ENCODE measurements around the gene ABHD4.

DNA sequence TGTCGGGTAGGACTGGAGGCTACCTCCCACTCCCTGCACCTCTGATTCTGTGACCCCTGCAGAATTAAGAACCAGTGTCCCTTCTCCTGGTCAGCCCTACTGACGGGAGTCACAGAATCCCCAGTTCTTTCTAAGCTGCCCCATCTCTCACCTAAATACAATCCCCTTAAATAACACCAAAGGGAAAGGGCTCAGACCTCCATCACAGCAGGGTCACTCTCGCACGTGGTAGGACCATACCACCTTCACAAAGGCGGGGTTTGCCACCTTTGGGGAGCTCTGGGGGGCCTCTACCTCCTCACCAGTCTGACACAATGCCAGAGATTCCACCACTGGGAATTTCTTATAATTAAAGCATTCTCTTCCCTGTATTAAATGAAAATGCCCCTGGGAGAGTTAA is 44.7 kb upstream of the ABHD4 start:
- TF ChIP-seq, protein P1, sequence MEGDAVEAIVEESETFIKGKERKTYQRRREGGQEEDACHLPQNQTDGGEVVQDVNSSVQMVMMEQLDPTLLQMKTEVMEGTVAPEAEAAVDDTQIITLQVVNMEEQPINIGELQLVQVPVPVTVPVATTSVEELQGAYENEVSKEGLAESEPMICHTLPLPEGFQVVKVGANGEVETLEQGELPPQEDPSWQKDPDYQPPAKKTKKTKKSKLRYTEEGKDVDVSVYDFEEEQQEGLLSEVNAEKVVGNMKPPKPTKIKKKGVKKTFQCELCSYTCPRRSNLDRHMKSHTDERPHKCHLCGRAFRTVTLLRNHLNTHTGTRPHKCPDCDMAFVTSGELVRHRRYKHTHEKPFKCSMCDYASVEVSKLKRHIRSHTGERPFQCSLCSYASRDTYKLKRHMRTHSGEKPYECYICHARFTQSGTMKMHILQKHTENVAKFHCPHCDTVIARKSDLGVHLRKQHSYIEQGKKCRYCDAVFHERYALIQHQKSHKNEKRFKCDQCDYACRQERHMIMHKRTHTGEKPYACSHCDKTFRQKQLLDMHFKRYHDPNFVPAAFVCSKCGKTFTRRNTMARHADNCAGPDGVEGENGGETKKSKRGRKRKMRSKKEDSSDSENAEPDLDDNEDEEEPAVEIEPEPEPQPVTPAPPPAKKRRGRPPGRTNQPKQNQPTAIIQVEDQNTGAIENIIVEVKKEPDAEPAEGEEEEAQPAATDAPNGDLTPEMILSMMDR (IDR thresholded peaks at IDR 0.05; ENCODE audit: low read depth, low read length), result no peak
- TF ChIP-seq EZH2phosphoT487 (IDR thresholded peaks at IDR 0.05; ENCODE audit: low read depth), result no peak

All from OCI-LY3 (cell line).